K562 (cell line): Measurements from ENCODE around the gene PDZK1IP1. TPM values are rescaled to one million over a fixed set of nuclear protein-coding genes. Genes with fewer than 3 reads are reported as not detected.

ENCODE experiments used
- ASH1L ChIP-seq: fragments of 450-650 bp; IDR thresholded peaks from 2 replicates; pipeline ENCODE4 v1.6.1; 2018; ENCODE audit warnings: borderline replicate concordance, mild to moderate bottlenecking, low read depth; ENCODE audit not compliant: partially characterized antibody
- CC2D1A ChIP-seq: fragments of 450-650 bp; IDR thresholded peaks from 2 replicates; pipeline ENCODE4 v1.6.1; 2017; ENCODE audit warnings: mild to moderate bottlenecking
- EHMT2 ChIP-seq: fragments of 450-650 bp; IDR thresholded peaks from 2 replicates; pipeline ENCODE4 v1.6.1; 2018; ENCODE audit warnings: antibody characterized with exemption
- ETV6 ChIP-seq, 3 experiments: fragments of 150-350 bp in 1 of 3; sonication (generic) in 1 of 3; formaldehyde crosslinking in 1 of 3; IDR thresholded peaks; 2 replicates each; pipeline versions ENCODE4 v1.6.1 to v1.8.0; 2014 to 2022; ENCODE audit warnings: borderline replicate concordance in 2 of 3, low read depth in 2 of 3, antibody characterized with exemption in 1 of 3, low read length in 1 of 3, mild to moderate bottlenecking in 1 of 3, missing genetic modification reagents in 1 of 3
- FOS ChIP-seq: IDR thresholded peaks from 3 replicates; pipeline ENCODE4 v1.6.1; 2011; ENCODE audit not compliant: insufficient read length; ENCODE audit errors: extremely low read depth
- HDAC8 ChIP-seq: fragments of 450-650 bp; IDR thresholded peaks from 2 replicates; pipeline ENCODE4 v1.6.1; 2016; ENCODE audit warnings: mild to moderate bottlenecking, missing genetic modification characterization, moderate library complexity, missing compliant biosample characterization
- ILF3 ChIP-seq: fragments of 450-650 bp; IDR thresholded peaks from 2 replicates; pipeline ENCODE4 v1.6.1; 2018; ENCODE audit warnings: antibody characterized with exemption, mild to moderate bottlenecking, moderate library complexity, borderline replicate concordance
- KLF1 ChIP-seq: fragments of 450-650 bp; IDR thresholded peaks from 2 replicates; pipeline ENCODE4 v1.6.1; 2016; ENCODE audit warnings: missing genetic modification characterization, missing compliant biosample characterization
- NCOR1 ChIP-seq: fragments of 450-650 bp; IDR thresholded peaks from 2 replicates; pipeline ENCODE4 v1.6.1; 2016; ENCODE audit warnings: mild to moderate bottlenecking, moderate library complexity
- NFATC3 ChIP-seq: fragments of 450-650 bp; IDR thresholded peaks from 2 replicates; pipeline ENCODE4 v1.6.1; 2017; ENCODE audit warnings: mild to moderate bottlenecking
- NFIC ChIP-seq: fragments of 450-650 bp; IDR thresholded peaks from 2 replicates; pipeline ENCODE4 v1.6.1; 2017; ENCODE audit warnings: mild to moderate bottlenecking, inconsistent platforms
- RFX5 ChIP-seq: IDR thresholded peaks from 2 replicates; pipeline ENCODE4 v1.6.1; 2011; ENCODE audit warnings: low read depth, mild to moderate bottlenecking, improper control_type of control experiment, low read length
- RFX7 ChIP-seq: fragments of 250-450 bp; sonication (Bioruptor Pico); IDR thresholded peaks from 2 replicates; pipeline ENCODE4 v1.5.1; 2021; ENCODE audit warnings: mild to moderate bottlenecking
- SAFB ChIP-seq: fragments of 200-400 bp; formaldehyde crosslinking; IDR thresholded peaks from 2 replicates; pipeline ENCODE4 v1.6.1; 2017; ENCODE audit warnings: low read depth, low read length, borderline replicate concordance
- SMARCE1 ChIP-seq: fragments of 450-650 bp; IDR thresholded peaks from 2 replicates; pipeline ENCODE4 v1.7.1; 2016; ENCODE audit warnings: mild to moderate bottlenecking
- SOX6 ChIP-seq: fragments of 450-650 bp; IDR thresholded peaks from 2 replicates; pipeline ENCODE4 v1.6.1; 2014; ENCODE audit warnings: mild to moderate bottlenecking
- SRF ChIP-seq, 2 experiments: fragments of 250-450, 450-650 bp in 1 of 2; sonication (Bioruptor Pico) in 1 of 2; sonication (generic) in 1 of 2; formaldehyde crosslinking; IDR thresholded peaks; 2 replicates each; pipeline versions ENCODE4 v1.5.0 to v1.5.1; 2020 to 2022; ENCODE audit warnings: mild to moderate bottlenecking in 1 of 2, missing genetic modification reagents in 1 of 2
- STAT5A ChIP-seq: IDR thresholded peaks from 2 replicates; pipeline ENCODE4 v1.6.1; 2012; ENCODE audit warnings: low read length, inconsistent platforms, borderline replicate concordance
- TAL1 ChIP-seq: fragments of 450-650 bp; IDR thresholded peaks from 2 replicates; pipeline ENCODE4 v1.6.1; 2016; ENCODE audit warnings: mild to moderate bottlenecking
- XRCC3 ChIP-seq: fragments of 450-650 bp; IDR thresholded peaks from 2 replicates; pipeline ENCODE4 v1.6.1; 2017; ENCODE audit warnings: mild to moderate bottlenecking, moderate library complexity
- ZNF174 ChIP-seq: fragments of 250-450 bp; sonication (Bioruptor Pico); IDR thresholded peaks from 2 replicates; pipeline ENCODE4 v1.4.0; 2020; ENCODE audit warnings: mild to moderate bottlenecking
- ZNF253 ChIP-seq: fragments of 250-450 bp; sonication (Bioruptor Pico); conservative IDR thresholded peaks from 2 replicates; pipeline ENCODE4 v1.6.1; 2021; ENCODE audit warnings: mild to moderate bottlenecking
- ZNF311 ChIP-seq: fragments of 250-450 bp; sonication (Bioruptor Pico); IDR thresholded peaks from 2 replicates; pipeline ENCODE4 v1.4.0; 2020; ENCODE audit warnings: mild to moderate bottlenecking, moderate library complexity
- ZNF324 ChIP-seq: fragments of 250-450 bp; sonication (Bioruptor Pico); IDR thresholded peaks from 2 replicates; pipeline ENCODE4 v1.4.0; 2020; ENCODE audit warnings: mild to moderate bottlenecking
- polyA plus RNA-seq, 8 experiments: library from polyadenylated mRNA; depleted of rRNA in 4 of 8; stranded (reverse) in 5 of 8; unstranded in 3 of 8; fragments of >200 nt; fragmentation: Nextera tagmentation in 2 of 8; fragmentation: Illumina TruSeq in 1 of 8; extraction: Ambion mirVana in 2 of 8; extraction: Trizol in 1 of 8; gene quantifications; 2 replicates each; pipeline versions ENCODE4 v1.2.1 to v1.2.3, GENCODE V29; 2011 to 2014; ENCODE audit warnings: inconsistent platforms in 1 of 8, missing spikeins in 1 of 8
- total RNA-seq, 7 experiments: library from RNA; depleted of rRNA in 6 of 7; stranded (reverse); fragments of >200 nt in 6 of 7; fragmentation: Illumina TruSeq in 2 of 7; extraction: Trizol in 2 of 7; gene quantifications; 2 replicates each; pipeline versions ENCODE4 v1.2.1 to v1.2.3, GENCODE V29; 2011 to 2021; ENCODE audit warnings: low replicate concordance in 1 of 7
- TF ChIP-seq, protein P1 (sequence below): sonication (generic); IDR thresholded peaks from 2 replicates; pipeline ENCODE4 v1.6.1; 2016
- TF ChIP-seq, protein P2 (sequence below): fragments of 250-450 bp; sonication (Bioruptor Pico); IDR thresholded peaks from 2 replicates; pipeline ENCODE4 v1.5.0; 2022; ENCODE audit warnings: mild to moderate bottlenecking
- TF ChIP-seq, protein P3 (sequence below): fragments of 250-450 bp; sonication (Bioruptor Pico); IDR thresholded peaks from 2 replicates; pipeline ENCODE4 v1.9.0; 2021; ENCODE audit warnings: mild to moderate bottlenecking, inconsistent platforms

The PDZK1IP1 gene
- total and polyA plus RNA-seq, 9 of the 15 experiments (the other 6 are each of a cell fraction or from before 2014, with no cell fraction given) = 0.17 to 0.68 (median 0.53) TPM; not detected in 2

DNA sequence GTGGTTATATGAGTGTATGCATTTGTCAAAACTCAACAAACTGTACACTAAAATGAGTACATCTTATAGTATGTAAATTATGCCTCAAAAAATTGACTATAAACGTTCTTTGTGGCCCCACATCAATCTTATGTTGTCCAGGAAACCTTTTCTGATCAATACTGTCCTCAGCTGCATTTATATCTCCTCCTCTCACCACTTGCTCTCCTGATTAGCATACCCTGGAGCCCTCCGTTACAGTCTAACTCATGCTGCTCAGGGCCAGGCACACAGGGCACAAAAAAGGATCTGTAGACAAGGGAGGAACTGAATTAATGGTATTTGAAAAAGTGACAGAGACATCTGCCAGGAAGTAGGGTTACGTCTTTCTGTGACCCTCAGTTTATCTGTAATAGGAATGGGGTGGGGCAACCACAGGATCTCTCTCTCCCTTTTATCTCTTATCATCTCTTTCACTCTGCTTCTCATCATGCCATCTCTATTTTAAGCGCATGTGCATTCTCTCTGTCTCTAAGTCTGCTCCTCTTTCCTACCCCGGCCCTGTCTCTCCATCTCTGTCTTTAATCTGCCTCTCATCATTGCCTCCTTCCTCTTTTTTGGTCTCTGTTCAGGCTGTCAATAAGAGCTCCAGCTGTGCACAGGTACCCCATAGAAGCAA, 49.2 kb upstream of the PDZK1IP1 start (continued):
- TF ChIP-seq CC2D1A (no peak), RFX5 (no peak), ASH1L (no peak), SMARCE1 (peak; percentile 50; the same call in 1 of the 2 replicates), XRCC3 (no peak), RFX7 (CRISPR knock-in tag) (no peak), STAT5A (no peak), KLF1 (no peak), ZNF324 (no peak), SOX6 (no peak; the same call in 1 of the 2 replicates), EHMT2 (no peak), TAL1 (peak; percentile 13), SRF (CRISPR knock-in tag; IDR thresholded peaks at IDR 0.05) (no peak), ZNF253 (CRISPR knock-in tag) (no peak), FOS (no peak), ILF3 (no peak), SAFB (no peak), NCOR1 (0 out of 2 replicates have a peak, but pooled peaks have one; percentile 24), ZNF311 (CRISPR knock-in tag) (no peak), ETV6 (IDR thresholded peaks at IDR 0.05; ENCODE audit: borderline replicate concordance in 1 of 2, low read depth in 2 of 2, low read length in 1 of 2) (no peak), ETV6 (CRISPR knock-in tag; IDR thresholded peaks at IDR 0.05; ENCODE audit: borderline replicate concordance) (no peak), NFIC (no peak), ZNF174 (CRISPR knock-in tag) (no peak), NFATC3 (no peak), HDAC8 (tag) (no peak)
- TF ChIP-seq, protein P1, sequence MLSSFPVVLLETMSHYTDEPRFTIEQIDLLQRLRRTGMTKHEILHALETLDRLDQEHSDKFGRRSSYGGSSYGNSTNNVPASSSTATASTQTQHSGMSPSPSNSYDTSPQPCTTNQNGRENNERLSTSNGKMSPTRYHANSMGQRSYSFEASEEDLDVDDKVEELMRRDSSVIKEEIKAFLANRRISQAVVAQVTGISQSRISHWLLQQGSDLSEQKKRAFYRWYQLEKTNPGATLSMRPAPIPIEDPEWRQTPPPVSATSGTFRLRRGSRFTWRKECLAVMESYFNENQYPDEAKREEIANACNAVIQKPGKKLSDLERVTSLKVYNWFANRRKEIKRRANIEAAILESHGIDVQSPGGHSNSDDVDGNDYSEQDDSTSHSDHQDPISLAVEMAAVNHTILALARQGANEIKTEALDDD = no peak
- TF ChIP-seq, protein P2, sequence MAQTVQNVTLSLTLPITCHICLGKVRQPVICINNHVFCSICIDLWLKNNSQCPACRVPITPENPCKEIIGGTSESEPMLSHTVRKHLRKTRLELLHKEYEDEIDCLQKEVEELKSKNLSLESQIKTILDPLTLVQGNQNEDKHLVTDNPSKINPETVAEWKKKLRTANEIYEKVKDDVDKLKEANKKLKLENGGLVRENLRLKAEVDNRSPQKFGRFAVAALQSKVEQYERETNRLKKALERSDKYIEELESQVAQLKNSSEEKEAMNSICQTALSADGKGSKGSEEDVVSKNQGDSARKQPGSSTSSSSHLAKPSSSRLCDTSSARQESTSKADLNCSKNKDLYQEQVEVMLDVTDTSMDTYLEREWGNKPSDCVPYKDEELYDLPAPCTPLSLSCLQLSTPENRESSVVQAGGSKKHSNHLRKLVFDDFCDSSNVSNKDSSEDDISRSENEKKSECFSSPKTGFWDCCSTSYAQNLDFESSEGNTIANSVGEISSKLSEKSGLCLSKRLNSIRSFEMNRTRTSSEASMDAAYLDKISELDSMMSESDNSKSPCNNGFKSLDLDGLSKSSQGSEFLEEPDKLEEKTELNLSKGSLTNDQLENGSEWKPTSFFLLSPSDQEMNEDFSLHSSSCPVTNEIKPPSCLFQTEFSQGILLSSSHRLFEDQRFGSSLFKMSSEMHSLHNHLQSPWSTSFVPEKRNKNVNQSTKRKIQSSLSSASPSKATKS (CRISPR knock-in tag) = no peak
- TF ChIP-seq, protein P3, sequence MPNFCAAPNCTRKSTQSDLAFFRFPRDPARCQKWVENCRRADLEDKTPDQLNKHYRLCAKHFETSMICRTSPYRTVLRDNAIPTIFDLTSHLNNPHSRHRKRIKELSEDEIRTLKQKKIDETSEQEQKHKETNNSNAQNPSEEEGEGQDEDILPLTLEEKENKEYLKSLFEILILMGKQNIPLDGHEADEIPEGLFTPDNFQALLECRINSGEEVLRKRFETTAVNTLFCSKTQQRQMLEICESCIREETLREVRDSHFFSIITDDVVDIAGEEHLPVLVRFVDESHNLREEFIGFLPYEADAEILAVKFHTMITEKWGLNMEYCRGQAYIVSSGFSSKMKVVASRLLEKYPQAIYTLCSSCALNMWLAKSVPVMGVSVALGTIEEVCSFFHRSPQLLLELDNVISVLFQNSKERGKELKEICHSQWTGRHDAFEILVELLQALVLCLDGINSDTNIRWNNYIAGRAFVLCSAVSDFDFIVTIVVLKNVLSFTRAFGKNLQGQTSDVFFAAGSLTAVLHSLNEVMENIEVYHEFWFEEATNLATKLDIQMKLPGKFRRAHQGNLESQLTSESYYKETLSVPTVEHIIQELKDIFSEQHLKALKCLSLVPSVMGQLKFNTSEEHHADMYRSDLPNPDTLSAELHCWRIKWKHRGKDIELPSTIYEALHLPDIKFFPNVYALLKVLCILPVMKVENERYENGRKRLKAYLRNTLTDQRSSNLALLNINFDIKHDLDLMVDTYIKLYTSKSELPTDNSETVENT (CRISPR knock-in tag) = no peak
